ES-I3 (cell line): ENCODE data around the gene IRF2.
"Not testable (repeated sequence)": the region's sequence is repeated elsewhere in the genome, so short reads cannot be mapped to it uniquely, and the experiment has no call there.

ENCODE experiments used
- H3K36me3 ChIP-seq: 2 replicates; pipeline ENCODE4 v1.6.1; 2013; ENCODE audit warnings: mild to moderate bottlenecking, low read length, control low read depth, moderate library complexity; ENCODE audit not compliant: insufficient read depth
- H3K4me1 ChIP-seq: 2 replicates; pipeline ENCODE4 v1.6.1; 2013; ENCODE audit warnings: mild to moderate bottlenecking, control low read depth, low read length; ENCODE audit not compliant: insufficient read depth
- H3K9ac ChIP-seq: 2 replicates; pipeline ENCODE4 v1.6.1; 2013; ENCODE audit warnings: low read depth, mild to moderate bottlenecking, low read length, moderate library complexity
- H3K9me3 ChIP-seq: 2 replicates; pipeline ENCODE4 v1.6.1; 2013; ENCODE audit warnings: mild to moderate bottlenecking, low read length, moderate library complexity; ENCODE audit not compliant: control insufficient read depth, insufficient read depth

IRF2 gene

DNA sequence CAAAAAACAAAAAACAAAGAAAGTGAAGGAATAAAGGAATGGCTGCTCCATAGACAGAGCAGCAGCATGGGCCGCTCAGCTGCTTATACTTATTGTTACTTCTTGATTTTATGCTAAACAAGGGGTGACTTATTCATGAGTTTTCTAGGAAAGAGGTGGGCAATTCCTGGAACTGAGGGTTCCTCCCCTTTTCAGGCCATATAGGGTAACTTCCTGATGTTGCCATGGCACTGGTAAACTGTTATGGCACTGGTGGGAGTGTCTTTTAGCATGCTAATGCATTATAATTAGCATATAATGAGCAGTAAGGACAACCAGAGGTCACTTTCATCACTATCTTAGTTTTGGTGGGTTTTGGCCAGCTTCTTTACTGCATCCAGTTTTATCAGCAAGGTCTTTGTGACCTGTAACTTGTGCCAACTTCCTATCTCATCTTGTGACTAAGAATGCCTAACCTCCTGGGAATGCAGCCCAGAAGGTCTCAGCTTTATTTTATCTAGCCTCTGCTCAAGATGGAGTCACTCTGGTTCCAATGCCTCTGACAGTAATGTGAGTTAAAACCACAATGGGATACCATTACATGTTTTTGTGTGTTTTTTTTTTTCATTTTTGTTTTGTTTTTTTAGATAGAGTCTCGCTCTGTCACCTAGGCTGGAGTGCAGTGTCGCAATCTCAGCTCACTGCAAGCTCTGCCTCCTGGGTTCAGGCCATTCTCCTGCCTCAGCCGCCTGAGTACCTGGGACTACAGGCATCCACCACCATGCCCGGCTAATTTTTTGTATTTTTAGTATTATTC lies 134.8 kb downstream of the IRF2 start:
- not testable (repeated sequence) for H3K9ac ChIP-seq, H3K9me3 ChIP-seq, H3K4me1 ChIP-seq, H3K36me3 ChIP-seq

DNA sequence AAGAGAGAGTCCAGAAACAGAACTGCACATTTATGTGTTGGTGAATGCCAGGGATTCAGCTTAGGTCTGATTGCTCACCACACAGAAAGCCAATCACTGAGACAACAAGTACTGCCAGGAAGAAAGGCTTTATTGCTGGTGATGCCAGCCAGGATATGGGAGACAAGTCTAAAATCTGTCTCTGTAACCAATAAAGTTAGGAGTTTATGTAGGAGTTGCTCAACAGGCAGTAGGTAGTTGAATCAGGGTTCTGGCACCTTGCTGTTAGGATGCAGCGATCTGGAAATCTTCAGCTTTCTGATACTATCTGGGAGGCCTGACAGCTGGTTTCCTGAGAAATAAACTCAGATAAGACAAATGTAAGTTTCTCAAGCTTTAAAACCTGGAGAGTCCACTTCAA lies 136.4 kb downstream of the IRF2 start:
- peaks cover 4% of the 10 kb centered on the region; the same call in 1 of the 2 replicates for H3K4me1 ChIP-seq
- H3K36me3 ChIP-seq: no peaks in the 10 kb centered on the region
- no peaks in the 10 kb centered on the region for H3K9me3 ChIP-seq
- H3K9ac ChIP-seq: no peak overlapping the region
